HG03095 (cell line): ENCODE results near the gene IFNLR1.

Experiments
- ATAC-seq: cut with Tn5 transposase; IDR thresholded peaks from one replicate; pipeline ENCODE4 v1.9.1; 2021; ENCODE audit warnings: moderate library complexity; ENCODE audit not compliant: unreplicated experiment

IFNLR1 gene

DNA sequence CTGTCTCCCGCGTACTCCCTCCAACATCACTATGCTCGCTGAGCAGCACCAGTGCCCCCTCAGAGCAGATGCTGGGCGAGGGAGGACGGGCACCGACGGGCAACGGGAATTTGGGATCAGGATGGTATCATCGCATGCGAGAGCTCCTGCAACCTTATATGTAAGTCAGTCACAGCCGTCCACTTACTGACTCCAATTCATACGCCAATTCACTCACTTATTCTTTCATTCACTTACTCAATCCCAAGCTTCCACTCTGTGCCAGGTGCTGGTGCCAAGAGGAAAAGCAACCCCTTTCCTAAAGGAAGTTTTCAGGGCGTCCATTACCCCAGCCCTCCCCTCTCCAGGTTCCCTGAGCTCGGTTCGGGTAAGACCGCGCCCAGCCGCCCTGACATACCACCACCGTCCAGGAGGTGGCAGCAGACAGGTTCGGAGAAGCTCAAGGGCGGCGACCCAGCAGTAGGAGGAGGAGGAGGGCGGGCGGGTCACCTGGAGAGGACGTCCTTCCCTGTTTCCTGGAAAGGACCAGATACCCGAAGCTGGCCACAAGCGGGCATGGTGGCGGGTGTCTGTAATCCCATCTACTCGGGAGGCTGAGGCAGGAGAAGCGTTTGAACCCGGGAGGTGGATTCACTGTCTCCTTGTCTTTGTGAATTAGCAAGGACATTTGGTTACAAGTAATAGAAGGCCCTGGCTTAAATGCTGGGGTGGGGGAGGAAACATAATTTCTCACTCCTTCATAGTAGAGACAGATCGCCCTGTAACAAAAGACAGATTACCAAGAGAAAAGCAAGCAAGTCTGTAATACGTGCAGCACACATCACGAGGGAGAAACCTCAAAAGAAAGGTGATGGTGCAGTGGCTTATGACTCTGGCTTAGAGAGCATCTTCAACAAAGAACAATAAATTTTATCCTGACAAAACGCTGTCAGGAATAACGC is 36.6 kb downstream of the IFNLR1 start:
- ATAC-seq = no peak

DNA sequence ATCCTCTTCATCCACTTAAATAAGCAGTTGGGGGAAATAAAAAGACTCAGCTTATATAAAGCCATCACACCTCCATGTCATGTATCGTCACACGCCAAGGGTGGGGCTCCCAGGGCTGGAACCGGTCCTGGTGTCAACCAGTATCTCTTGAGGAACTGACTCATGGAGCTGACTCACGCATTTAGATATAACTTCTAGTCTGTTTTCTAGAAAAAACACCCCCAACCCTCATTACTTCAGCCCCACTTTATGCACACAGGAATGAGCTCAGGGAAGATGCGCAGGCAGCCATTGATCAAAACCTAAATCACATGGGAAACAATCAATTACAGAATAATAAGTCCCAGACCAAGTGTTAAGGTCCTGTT is 37.2 kb downstream of the IFNLR1 start:
- ATAC-seq = no peak

DNA sequence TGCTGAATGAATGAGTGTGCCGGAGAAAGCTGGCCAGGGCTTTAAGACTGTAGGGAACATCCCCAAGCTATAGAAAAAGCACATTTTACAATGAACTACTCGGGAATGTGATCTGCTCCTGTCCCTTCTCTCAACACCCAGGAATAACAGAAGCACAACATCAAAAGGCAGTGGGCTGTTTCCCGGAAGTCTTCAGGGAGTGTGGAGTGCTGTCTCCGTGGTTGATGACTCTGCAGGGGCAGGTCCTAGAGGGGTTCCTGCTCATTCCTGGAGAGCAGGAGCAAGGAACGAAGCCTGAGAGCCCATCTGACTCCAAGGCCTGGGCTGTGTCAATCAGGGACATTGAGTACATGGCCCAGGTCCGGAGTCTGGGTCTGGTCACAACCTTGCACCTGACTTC is 39.3 kb downstream of the IFNLR1 start:
- no peak for ATAC-seq

DNA sequence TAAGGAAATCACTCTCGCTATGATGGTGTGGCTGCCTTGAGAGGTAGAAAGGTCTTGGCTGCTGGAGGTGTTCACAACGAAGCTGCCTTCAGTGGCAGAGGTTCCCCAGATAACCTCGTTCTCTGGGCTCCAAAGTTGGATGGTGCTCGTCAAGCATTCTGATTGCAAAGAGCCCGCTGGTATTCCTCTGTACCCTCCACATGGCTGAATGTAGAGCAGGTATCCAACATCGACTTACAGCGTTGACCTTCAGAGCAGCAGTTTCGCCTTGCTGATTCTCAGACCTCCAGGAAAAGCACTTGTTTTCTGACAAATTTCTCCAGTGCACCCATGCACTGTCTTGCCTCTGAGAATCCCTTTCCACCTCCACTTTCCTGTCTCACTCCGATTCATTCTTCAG is 39.9 kb downstream of the IFNLR1 start:
- no peak for ATAC-seq

DNA sequence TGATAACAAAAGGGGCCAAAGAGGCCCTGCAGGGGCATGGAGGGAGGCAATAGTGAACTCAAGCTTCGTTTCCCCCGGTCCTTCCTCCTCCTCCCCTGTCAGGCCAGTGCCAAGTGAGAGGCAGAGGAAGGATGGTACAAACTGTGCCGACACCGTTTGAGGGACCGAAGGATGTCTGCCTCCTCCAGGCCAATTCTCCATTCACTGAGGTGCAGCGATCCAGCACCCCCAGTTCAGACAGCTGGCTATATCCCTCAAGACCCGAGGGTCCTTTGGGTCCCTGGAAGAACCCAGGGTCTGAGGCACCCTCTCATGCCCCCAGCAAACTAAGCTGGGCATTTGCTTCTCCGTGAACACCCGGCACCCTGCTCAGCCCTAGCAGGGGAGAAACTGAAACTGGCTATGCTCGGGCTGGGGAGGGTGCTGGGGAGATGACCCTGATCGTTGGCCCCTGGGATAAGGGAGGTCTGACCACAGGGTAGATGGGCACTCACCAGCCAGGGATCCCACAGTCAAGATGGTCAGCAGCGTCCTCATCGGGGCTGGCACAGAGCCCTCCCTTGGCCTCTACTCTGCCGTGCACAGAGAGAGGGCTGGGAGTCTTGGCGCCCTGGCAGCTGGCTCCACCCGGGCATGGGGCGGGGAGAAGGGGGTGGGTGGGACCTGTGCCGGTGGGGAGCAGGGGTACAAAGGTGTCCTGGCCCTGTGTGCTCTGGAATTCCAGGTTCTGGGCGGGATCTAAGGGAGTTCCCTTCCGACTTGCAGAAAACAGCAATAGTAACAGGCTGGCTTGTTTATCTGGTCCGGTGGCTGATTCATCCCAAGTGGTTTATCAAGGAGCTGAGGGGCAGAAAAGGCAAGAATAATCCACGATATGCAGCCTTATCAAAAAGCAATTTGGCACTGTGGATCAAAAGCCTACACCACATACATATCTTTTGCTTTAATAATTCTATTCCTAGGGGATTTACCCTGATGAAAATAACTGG is 44.2 kb downstream of the IFNLR1 start, which contains the start of gene IL22RA1:
TSS of gene IL22RA1 (minus strand) at position 595 of the 989 bp plus-strand sequence. CDS start at position 537, 58 bp downstream.
- ATAC-seq = no peak

- no peak for ATAC-seq
These were observed 45.6 kb downstream of the IFNLR1 start for GRCh38 chr1:24141311-24141997.

DNA sequence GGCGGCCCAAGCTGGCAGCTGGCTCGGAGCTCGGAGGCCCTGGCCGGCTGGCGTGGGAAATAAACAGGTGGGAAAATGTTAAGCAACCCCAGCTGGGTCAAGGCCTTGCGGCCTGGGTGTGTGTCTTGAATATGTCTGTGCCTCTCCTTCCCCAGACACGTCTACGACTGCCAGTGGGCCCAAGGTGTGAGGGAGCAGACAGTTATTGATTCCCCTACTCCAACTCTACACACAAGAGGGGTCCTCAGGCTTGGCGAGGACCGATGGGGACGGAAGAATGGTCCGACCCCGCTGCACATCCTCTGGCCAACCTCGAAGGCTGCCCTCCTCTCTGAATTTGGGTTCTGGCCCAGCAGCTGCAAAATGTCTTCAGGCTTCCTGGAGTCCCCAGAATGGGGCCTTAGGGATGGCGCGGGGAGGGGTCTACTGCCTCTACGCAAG is 46.3 kb downstream of the IFNLR1 start:
- ATAC-seq = no peak

GRCh38 chr1:24139841-24140425 is 47.2 kb downstream of the IFNLR1 start:
- ATAC-seq = no peak

DNA sequence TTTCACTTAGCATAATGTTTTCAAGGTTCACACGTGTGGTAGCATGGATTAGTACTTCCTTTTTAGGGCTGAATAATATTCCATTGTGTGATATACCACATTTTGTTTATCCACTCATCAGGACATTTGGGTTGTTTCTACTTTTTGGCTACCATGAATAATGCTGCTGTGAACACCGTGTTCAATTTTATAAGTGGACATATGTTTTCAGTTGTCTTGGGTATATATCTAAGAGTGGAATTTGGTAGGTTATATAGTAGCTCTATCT is 47.9 kb downstream of the IFNLR1 start:
- no peak for ATAC-seq

DNA sequence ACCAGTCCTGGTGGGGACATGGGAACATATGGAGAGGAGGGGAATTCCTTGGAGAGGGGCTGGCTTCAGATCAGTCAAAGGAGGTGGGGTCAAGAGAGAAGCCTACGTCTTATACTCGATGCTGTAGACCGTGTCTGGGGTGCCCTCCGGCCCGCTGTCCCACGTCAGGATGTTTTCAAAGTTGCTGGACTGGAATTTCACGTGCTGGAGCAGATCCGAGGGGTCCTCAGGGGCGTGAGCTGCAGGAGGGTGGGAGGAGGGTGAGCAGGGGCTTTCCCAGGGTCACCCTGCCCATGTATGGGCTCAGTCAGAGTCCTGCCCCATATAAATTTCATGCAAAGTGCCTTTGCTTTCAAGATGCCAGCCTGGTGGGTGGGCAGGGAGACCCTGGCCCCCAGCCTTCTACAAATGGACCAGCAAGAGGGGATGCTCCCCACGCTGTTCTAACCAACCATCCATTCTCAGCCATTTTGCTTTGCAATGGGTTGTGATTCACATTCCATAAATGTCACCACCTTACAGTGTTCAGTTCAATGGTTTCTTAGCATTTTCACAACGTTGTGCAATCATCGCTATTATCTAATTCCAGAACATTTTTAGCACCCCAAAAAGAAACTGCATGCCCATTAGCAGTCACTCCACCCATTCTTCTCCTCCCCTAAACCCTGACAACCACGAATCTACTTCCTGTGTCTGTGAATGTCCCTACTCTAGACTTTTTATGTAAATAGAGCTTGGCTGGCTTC is 48.4 kb downstream of the IFNLR1 start:
- no peak for ATAC-seq

GRCh38 chr1:24136956-24137539 is 50.0 kb downstream of the IFNLR1 start:
- no peak for ATAC-seq

DNA sequence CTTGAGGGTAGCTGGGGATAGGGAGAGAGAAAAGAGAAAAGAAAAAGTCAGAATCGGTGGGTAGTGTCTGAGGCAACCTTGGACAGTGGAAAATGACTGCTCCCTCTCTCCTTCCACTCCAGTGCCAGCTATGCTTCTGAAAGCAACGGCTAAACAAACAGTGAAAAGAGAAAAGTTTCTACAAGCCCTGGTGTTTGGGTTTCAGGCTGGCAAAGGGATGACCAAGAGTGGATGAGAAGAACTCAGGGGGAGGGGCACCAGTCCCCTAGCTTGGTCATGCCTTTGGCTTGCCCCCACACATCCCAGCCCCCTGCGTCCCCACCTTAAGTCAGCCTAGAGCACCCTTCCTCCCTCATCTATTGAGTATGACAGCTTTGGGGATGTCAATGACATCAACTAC is 52.7 kb downstream of the IFNLR1 start:
- ATAC-seq = no peak

- no peak for ATAC-seq
These were observed 53.3 kb downstream of the IFNLR1 start for GRCh38 chr1:24133819-24134218.

- ATAC-seq = no peak
These were observed 56.7 kb downstream of the IFNLR1 start for GRCh38 chr1:24130385-24130784.

- no peak for ATAC-seq
These were observed 59.2 kb downstream of the IFNLR1 start for GRCh38 chr1:24127801-24128363.

- no peak for ATAC-seq
These were observed 59.8 kb downstream of the IFNLR1 start for GRCh38 chr1:24127134-24127800.

GRCh38 chr1:24126672-24127023 is 60.4 kb downstream of the IFNLR1 start:
- ATAC-seq = no peak

GRCh38 chr1:24126018-24126671 is 60.9 kb downstream of the IFNLR1 start:
- ATAC-seq = no peak
